MCF 10A (cell line): Measurements from ENCODE around the gene ANKFY1. TPM values are rescaled to one million over a fixed set of nuclear protein-coding genes. Genes with fewer than 3 reads are reported as not detected.

ENCODE experiments used
- BruUV-seq: library from RNA; stranded (reverse); fragments of 400-500 nt; replicated peaks from 2 replicates; lab custom pipeline; 2021; lab: Mats Ljungman, UMichigan
- CTCF ChIA-PET: fragments of 300-600 bp; sonication (Branson Sonifier 250); formaldehyde crosslinking; extraction: SDS; loops from one replicate; lab custom pipeline; 2021; ENCODE audit warnings: antibody characterized with exemption, inconsistent platforms; lab: Yijun Ruan, JAX
- POLR2A ChIA-PET: fragments of 300-600, 350-650 bp; sonication (Branson Sonifier 250); formaldehyde crosslinking; extraction: SDS; loops from one replicate; lab custom pipeline; 2020; ENCODE audit warnings: antibody characterized with exemption, inconsistent platforms; lab: Yijun Ruan, JAX
- DNase-seq: peaks from one replicate; pipeline ENCODE4 v3.0.0-alpha.2; 2018; ENCODE audit not compliant: unreplicated experiment
- H3K27ac Mint-ChIP-seq: one replicate; pipeline ENCODE4 v1.8.0; 2022; ENCODE audit warnings: mild to moderate bottlenecking, low read depth, mixed read lengths; ENCODE audit not compliant: unreplicated experiment
- H3K27me3 Mint-ChIP-seq: one replicate; pipeline ENCODE4 v1.8.0; 2022; ENCODE audit warnings: mixed read lengths; ENCODE audit not compliant: insufficient read depth, unreplicated experiment
- H3K36me3 Mint-ChIP-seq: one replicate; pipeline ENCODE4 v1.8.0; 2022; ENCODE audit warnings: mild to moderate bottlenecking, moderate library complexity, mixed read lengths; ENCODE audit not compliant: insufficient read depth, unreplicated experiment
- H3K4me1 Mint-ChIP-seq: one replicate; pipeline ENCODE4 v1.8.0; 2022; ENCODE audit warnings: mixed read lengths; ENCODE audit not compliant: insufficient read depth, unreplicated experiment
- H3K4me3 Mint-ChIP-seq: one replicate; pipeline ENCODE4 v1.8.0; 2022; ENCODE audit warnings: mild to moderate bottlenecking, moderate library complexity, mixed read lengths; ENCODE audit not compliant: unreplicated experiment
- H3K9me3 Mint-ChIP-seq: one replicate; pipeline ENCODE4 v1.8.0; 2022; ENCODE audit warnings: mixed read lengths; ENCODE audit not compliant: unreplicated experiment
- CTCF ChIP-seq: fragments of 200-600 bp; IDR thresholded peaks from one replicate; pipeline ENCODE4 v1.8.0; 2022; ENCODE audit warnings: antibody characterized with exemption, mild to moderate bottlenecking; ENCODE audit not compliant: unreplicated experiment
- intact Hi-C: fragments of 100-400 bp; cut with micrococcal nuclease; formaldehyde crosslinking; loops from 2 replicates; pipeline ENCODE4 v1.14.1; 2022
- total RNA-seq: library from RNA; stranded (reverse); gene quantifications from 2 replicates; pipeline ENCODE4 v1.2.3, GENCODE V29; 2022

The ANKFY1 gene
- total RNA-seq, 1 experiment from 2014 or later = 34.9 TPM

DNA sequence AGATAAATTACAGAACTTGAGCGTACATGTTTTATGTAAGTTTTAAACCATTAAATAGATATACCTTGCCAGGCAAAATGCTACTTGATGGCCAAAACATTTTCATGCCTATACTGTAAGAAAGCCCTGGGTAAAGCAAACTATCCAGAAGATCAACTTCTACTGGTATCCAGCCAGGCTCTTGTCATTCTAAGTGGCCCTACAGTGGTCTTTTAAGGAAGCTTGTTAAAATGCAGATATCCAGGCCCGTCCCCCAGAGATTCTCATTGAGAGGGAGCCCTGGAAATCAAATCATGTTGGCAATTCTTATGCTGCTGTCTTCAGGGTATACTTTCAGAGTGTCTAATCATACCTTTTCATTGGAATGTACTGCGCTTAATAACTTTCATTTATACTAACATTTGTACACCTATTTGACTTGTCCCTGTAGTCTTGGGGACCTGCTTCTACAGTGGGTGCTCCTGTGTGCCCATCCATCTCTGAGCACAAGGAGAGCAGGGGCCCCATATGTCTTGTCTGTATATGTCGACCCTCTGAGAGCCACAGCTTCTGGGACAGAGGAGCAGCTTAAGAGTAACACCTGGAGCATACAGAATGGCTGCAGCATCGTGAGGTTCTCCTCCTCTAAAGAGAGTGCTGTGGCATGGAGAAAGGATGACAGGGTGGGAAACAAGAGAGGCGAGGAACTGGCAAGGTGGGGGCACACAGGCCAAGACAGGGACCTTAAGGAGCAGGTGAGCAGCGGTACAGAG lies 43.6 kb upstream of the ANKFY1 start:
- H3K36me3 Mint-ChIP-seq = peaks cover 28% of the 10 kb centered on the region
- no peaks in the 10 kb centered on the region for H3K9me3 Mint-ChIP-seq
- intact Hi-C loops = no loop called here
- no peak for DNase-seq
- no peak for TF ChIP-seq CTCF
- ChIA-PET POLR2A (interaction anchor here (1.3 kb wide), 1 partner anchor 12 kb away, joined by 3 read pairs; no protein-coding TSS in a partner anchor), CTCF (interaction anchor here (0.6 to 1.0 kb wide), 3 partner anchors 11 to 1661 kb away, joined by 3 to 5 read pairs (median 3); no protein-coding TSS in a partner anchor)
- peaks cover 25% of the 10 kb centered on the region for H3K4me1 Mint-ChIP-seq
- H3K4me3 Mint-ChIP-seq = no peak overlapping the region
- BruUV-seq = no TSS peak
- no peak overlapping the region for H3K27ac Mint-ChIP-seq
- H3K27me3 Mint-ChIP-seq = no peaks in the 10 kb centered on the region

DNA sequence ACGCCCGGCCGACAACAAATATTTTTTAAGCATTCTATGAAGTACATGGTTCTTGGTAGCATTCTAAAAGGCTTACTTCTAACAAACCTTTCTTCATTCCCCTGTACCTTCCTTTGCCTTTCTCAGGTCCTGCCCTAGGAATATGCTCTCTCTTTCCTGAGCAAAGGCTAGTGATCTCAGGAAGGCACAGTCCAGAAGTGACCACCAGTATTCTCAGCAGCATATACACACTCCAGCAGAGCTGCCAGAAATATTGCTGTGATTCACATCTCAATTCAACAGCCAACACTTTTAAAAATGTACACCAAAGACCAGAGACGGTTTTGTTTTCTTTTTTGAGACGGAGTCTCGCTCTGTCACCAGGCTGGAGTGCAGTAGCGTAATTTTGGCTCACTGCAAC lies 41.4 kb upstream of the ANKFY1 start:
- intact Hi-C loops = loop anchor here (2.0 kb wide), 1 partner anchor 62 kb away; the partner anchor contains the start of gene UBE2G1
- CTCF ChIA-PET = interaction anchor here (0.7 to 1.7 kb wide), 9 partner anchors 9 to 1030 kb away, joined by 3 to 7 read pairs (median 3); no protein-coding TSS in a partner anchor
- no peak for TF ChIP-seq CTCF
- H3K4me3 Mint-ChIP-seq = no peak overlapping the region
- peaks cover 36% of the 10 kb centered on the region for H3K36me3 Mint-ChIP-seq
- H3K27me3 Mint-ChIP-seq = no peaks in the 10 kb centered on the region
- no TSS peak for BruUV-seq
- POLR2A ChIA-PET = interaction anchor here (0.7 kb wide), 1 partner anchor 60 kb away, joined by 4 read pairs; no protein-coding TSS in a partner anchor
- no peak overlapping the region for H3K27ac Mint-ChIP-seq
- H3K4me1 Mint-ChIP-seq = peaks cover 13% of the 10 kb centered on the region
- H3K9me3 Mint-ChIP-seq = no peaks in the 10 kb centered on the region
- no peak for DNase-seq

DNA sequence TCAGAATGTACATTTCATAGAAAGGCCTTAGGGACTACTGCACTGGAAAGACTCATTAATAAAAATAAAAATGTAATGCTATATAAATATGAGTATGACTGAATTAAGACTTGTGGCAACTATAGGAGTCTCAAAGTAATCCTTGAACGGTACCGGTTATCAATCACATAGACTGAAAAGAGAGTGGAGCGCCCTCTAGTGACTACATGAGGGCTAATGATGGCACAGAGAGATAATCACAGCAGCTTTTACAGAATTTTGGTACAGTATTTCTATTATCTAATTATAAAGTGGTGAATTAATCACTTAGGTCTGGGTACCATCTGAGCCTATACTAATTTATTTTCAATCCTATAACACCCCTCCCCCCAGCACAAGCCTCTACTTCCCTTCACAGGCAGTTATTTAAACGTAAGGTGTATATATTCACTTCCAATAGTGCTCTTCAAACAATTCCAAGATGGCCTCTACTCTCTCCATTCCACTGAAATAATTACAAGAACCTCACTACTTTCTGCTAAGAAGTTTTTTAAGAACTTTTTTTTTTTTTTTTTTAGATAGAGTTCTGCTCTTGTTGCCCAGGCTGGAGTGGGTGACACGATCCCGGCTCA lies 40.7 kb upstream of the ANKFY1 start:
- peak; percentile 73 for DNase-seq
- intact Hi-C loops = loop anchor here (1.0 to 2.0 kb wide), 2 partner anchors 62 to 89 kb away; partner anchors contain the start of gene UBE2G1
- CTCF ChIA-PET = interaction anchor here (0.6 to 2.1 kb wide), 26 partner anchors 8 to 1031 kb away, joined by 3 to 18 read pairs (median 3); partner anchors contain the start of gene ANKFY1
- TF ChIP-seq CTCF = peak; percentile 64
- Mint-ChIP-seq H3K4me1 (peaks cover 6% of the 10 kb centered on the region), H3K9me3 (no peaks in the 10 kb centered on the region), H3K27me3 (no peaks in the 10 kb centered on the region), H3K27ac (no peak overlapping the region), H3K36me3 (peaks cover 36% of the 10 kb centered on the region), H3K4me3 (no peak overlapping the region)
- no TSS peak for BruUV-seq
- POLR2A ChIA-PET = interaction anchor here (0.7 to 1.1 kb wide), 2 partner anchors 61 to 75 kb away, joined by 3 to 4 read pairs; no protein-coding TSS in a partner anchor

- no peaks in the 10 kb centered on the region for H3K27me3 Mint-ChIP-seq
- no peak for TF ChIP-seq CTCF
- H3K4me1 Mint-ChIP-seq = no peaks in the 10 kb centered on the region
- no peak overlapping the region for H3K27ac Mint-ChIP-seq
- ChIA-PET POLR2A (interaction anchor here (0.6 kb wide), 1 partner anchor 53 kb away, joined by 3 read pairs; no protein-coding TSS in a partner anchor), CTCF (interaction anchor here (0.5 kb wide), 1 partner anchor 104 kb away, joined by 4 read pairs; no protein-coding TSS in a partner anchor)
- peaks cover 31% of the 10 kb centered on the region for H3K36me3 Mint-ChIP-seq
- no peak for DNase-seq
- no peaks in the 10 kb centered on the region for H3K9me3 Mint-ChIP-seq
- no peak overlapping the region for H3K4me3 Mint-ChIP-seq
- BruUV-seq = no TSS peak
- intact Hi-C loops = no loop called here
Measured at GRCh38 chr17:4301066-4301465, 37.3 kb upstream of the ANKFY1 start.
